ENCODE results near the gene SH3RF1. TPM values are rescaled to one million over a fixed set of nuclear protein-coding genes. Genes with fewer than 3 reads are reported as not detected.

Gene SH3RF1
- total RNA-seq, 4 donors from 2014 or later: 10.6 to 17.9 (median 13.3) TPM

DNA sequence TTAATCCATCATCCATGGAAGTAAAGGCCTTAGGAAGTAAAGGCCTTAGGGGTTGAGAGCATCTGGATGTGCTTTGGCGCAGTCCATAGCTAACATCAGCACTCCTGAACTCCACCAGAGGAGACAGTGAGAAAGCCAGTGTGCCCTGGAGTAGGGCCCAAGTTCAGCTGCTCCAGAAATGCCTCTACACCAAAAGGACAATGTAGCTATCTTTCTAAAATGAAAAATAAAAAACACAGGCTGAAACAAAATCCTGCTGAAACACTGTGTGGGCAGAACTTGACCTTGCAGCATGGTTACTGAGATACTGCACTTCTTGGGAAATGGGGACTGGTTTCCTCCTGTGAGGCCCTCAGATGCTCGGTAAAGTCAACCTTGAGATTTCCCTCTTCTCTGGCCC lies 29.3 kb downstream of the SH3RF1 start:
- no peaks in the 10 kb centered on the region for H3K36me3 ChIP-seq
- peaks cover 0 to 45% (median 8%) of the 10 kb centered on the region in 4 donors for H3K4me1 ChIP-seq
- DNase-seq (ENCODE audit: low spot score in 2 of 2): no peak
- no peak overlapping the region for H3K4me3 ChIP-seq
- H3K27me3 ChIP-seq: no peaks in the 10 kb centered on the region
- TF ChIP-seq, protein P1, sequence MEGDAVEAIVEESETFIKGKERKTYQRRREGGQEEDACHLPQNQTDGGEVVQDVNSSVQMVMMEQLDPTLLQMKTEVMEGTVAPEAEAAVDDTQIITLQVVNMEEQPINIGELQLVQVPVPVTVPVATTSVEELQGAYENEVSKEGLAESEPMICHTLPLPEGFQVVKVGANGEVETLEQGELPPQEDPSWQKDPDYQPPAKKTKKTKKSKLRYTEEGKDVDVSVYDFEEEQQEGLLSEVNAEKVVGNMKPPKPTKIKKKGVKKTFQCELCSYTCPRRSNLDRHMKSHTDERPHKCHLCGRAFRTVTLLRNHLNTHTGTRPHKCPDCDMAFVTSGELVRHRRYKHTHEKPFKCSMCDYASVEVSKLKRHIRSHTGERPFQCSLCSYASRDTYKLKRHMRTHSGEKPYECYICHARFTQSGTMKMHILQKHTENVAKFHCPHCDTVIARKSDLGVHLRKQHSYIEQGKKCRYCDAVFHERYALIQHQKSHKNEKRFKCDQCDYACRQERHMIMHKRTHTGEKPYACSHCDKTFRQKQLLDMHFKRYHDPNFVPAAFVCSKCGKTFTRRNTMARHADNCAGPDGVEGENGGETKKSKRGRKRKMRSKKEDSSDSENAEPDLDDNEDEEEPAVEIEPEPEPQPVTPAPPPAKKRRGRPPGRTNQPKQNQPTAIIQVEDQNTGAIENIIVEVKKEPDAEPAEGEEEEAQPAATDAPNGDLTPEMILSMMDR (IDR thresholded peaks at IDR 0.05): no peak
- TF ChIP-seq EP300 (IDR thresholded peaks at IDR 0.05) (no peak), POLR2A (IDR thresholded peaks at IDR 0.05) (no peak)
- H3K27ac ChIP-seq: no peak overlapping the region
- WGBS, 2 donors: 75 to 79% methylated on average over 2 of the region's 2 CpGs
- H3K9me3 ChIP-seq: no peaks in the 10 kb centered on the region

DNA sequence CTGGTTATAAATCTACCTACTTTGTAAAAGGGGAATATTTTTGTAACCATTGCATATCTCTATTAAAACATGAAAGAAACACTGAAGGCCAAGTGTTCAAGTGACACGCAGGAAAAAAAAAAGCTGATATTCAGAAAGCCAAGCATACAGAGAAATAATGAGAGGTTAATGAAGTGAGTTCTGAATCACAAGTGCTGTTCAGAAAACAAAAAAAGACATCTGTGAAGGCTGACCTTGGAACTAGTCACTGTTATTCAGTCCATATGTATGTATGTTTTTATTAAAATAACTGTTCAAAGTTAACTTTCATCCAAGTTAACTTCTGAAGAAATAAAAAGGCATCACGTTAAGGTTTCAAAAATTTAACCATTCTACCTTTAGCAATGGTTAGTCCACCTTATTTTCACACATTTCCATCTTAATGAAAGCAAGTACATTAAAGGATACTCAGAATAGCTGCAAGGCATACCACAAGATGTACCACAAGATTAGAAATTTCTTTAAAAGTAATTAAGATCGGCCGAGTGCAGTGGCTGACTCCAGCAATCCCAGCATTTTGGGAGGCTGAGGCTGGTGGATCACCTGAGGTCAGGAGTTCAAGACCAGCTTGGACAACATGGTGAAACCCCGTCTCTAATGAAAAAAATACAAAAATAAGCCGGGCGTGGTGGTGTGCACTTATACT lies 31.4 kb downstream of the SH3RF1 start:
- H3K36me3 ChIP-seq: no peaks in the 10 kb centered on the region
- H3K27me3 ChIP-seq: no peaks in the 10 kb centered on the region
- no peaks in the 10 kb centered on the region for H3K9me3 ChIP-seq
- TF ChIP-seq EP300 (IDR thresholded peaks at IDR 0.05) (no peak), POLR2A (IDR thresholded peaks at IDR 0.05) (no peak)
- TF ChIP-seq, protein P1 (IDR thresholded peaks at IDR 0.05): no peak
- H3K4me3 ChIP-seq: no peak overlapping the region
- no peak for DNase-seq (ENCODE audit: low spot score in 2 of 2)
- H3K27ac ChIP-seq: no peak overlapping the region
- peaks cover 0 to 47% (median 8%) of the 10 kb centered on the region in 4 donors for H3K4me1 ChIP-seq
- WGBS, 2 donors: 75 to 81% methylated on average over 7 of the region's 7 CpGs

DNA sequence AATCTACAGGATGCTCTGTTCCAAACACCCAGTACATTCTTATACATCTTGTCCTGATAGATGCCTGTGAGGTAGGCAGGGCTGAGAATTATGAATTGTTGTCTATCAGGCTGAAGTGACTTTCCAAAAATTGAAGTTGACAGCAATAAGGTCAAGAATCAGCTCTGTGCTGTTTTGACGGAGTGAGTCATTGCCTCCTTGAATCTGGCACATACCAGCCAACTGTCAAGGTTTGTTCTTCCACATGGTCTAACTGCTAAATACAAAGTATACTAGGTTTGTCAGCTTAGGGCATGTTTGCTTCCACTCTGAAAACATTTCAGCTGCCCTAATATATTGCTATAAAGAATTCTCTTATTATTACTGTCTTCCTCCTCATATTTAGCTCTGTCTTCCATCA lies 32.3 kb downstream of the SH3RF1 start:
- no peaks in the 10 kb centered on the region for H3K27me3 ChIP-seq
- H3K4me1 ChIP-seq: peaks cover 0 to 41% (median 3%) of the 10 kb centered on the region in 4 donors
- no peak overlapping the region for H3K27ac ChIP-seq
- H3K36me3 ChIP-seq: no peaks in the 10 kb centered on the region
- WGBS, 2 donors: 81 to 93% methylated on average over 1 of the region's 1 CpG
- no peak for TF ChIP-seq POLR2A (IDR thresholded peaks at IDR 0.05)
- TF ChIP-seq EP300 (IDR thresholded peaks at IDR 0.05): no peak
- TF ChIP-seq, protein P1 (IDR thresholded peaks at IDR 0.05): no peak
- no peak for DNase-seq (ENCODE audit: low spot score in 2 of 2)
- no peaks in the 10 kb centered on the region for H3K9me3 ChIP-seq
- no peak overlapping the region for H3K4me3 ChIP-seq

DNA sequence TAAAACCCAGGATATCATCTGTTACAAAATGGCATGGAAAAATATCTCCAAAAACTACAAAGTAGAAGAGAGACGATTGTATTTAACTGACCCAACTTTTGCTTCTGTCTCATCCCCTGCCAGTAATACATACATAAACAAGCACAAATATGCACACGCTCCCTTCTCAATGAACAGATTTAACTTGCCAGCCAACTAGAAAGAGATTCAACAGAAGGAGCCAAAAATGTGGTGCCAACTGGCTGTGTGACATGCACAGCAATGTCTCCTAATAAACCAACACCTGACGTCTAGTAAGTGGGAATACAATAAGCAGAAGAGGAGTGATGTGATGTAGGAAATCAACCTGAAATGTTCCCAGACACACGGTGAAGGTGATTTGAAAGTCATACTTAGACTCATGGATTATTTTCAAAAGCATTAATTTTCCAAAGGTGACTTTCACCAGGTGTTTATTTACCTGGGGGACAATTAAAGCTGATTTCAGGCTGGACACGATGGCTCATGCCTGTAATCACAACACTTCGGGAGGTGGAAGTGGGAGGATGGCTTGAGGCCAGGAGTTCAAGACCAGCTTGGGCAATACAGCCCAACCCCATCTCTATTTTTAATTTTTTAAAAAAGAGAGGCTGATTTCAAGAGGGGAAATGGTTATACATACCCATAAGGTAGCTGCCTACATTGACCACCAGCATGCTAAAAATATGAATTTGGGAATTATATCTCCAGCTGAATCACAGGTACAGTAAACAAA lies 33.7 kb downstream of the SH3RF1 start:
- Histone ChIP-seq H3K36me3 (no peaks in the 10 kb centered on the region), H3K27ac (no peak overlapping the region), H3K27me3 (no peaks in the 10 kb centered on the region), H3K4me3 (no peak overlapping the region), H3K4me1 (peaks cover 0 to 33% (median 2%) of the 10 kb centered on the region in 4 donors), H3K9me3 (no peaks in the 10 kb centered on the region)
- WGBS, 2 donors: 46 to 47% methylated on average over 6 of the region's 6 CpGs
- TF ChIP-seq POLR2A (IDR thresholded peaks at IDR 0.05) (no peak), EP300 (IDR thresholded peaks at IDR 0.05) (no peak)
- TF ChIP-seq, protein P1 (IDR thresholded peaks at IDR 0.05): no peak
- DNase-seq (ENCODE audit: low spot score in 2 of 2): no peak

DNA sequence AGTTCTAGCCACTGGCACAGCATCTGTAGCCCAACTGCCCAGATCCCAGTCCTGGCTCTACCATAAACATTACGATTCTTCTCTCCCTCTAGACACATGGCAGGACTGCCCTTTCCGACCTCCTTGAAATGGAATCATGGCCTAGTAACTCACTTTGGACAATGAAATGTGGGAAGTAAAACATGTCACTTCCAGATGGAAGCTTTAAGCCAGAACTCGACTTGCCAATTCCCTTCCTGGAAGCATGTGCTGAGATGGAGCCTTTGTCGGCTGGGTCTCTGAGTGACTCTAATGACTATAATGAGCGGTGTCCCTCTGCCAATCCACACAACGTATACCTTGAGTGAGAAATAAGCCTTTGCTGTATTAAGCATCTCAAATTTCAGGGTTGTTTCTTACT lies 34.7 kb downstream of the SH3RF1 start:
- Histone ChIP-seq H3K4me1 (peaks cover 0 to 33% (median 2%) of the 10 kb centered on the region in 4 donors), H3K36me3 (no peaks in the 10 kb centered on the region), H3K27me3 (no peaks in the 10 kb centered on the region), H3K4me3 (no peak overlapping the region), H3K27ac (no peak overlapping the region), H3K9me3 (no peaks in the 10 kb centered on the region)
- WGBS, 2 donors: 84 to 86% methylated on average over 6 of the region's 6 CpGs
- DNase-seq (ENCODE audit: low spot score in 2 of 2): no peak
- no peak for TF ChIP-seq EP300 (IDR thresholded peaks at IDR 0.05)
- no peak for TF ChIP-seq POLR2A (IDR thresholded peaks at IDR 0.05)
- TF ChIP-seq, protein P1 (IDR thresholded peaks at IDR 0.05): no peak
